GM12878 (cell line): ENCODE data around the gene GRB10. TPM values are rescaled to one million over a fixed set of nuclear protein-coding genes. Genes with fewer than 3 reads are reported as not detected.

Experiments
- ATAC-seq: fragments of 200-7000 bp; cut with Tn5 transposase; 3 replicates; pipeline ENCODE4 v1.9.1; 2020; ENCODE audit warnings: mild to moderate bottlenecking, moderate library complexity
- BruUV-seq: library from RNA; stranded (reverse); fragments of 400-500 nt; replicated peaks from 2 replicates; lab custom pipeline; 2021; lab: Mats Ljungman, UMichigan
- CTCF ChIA-PET: fragments of 300-600 bp; sonication (Branson Sonifier 250); formaldehyde crosslinking; extraction: SDS; loops from one replicate; lab custom pipeline; 2021; ENCODE audit warnings: inconsistent platforms; lab: Yijun Ruan, JAX
- POLR2A ChIA-PET: fragments of 350-600 bp; formaldehyde crosslinking; extraction: SDS; loops from one replicate; lab custom pipeline; 2021; ENCODE audit warnings: inconsistent platforms; lab: Charles Lee
- RAD21 ChIA-PET: fragments of 300-600 bp; sonication (Branson Sonifier 250); formaldehyde crosslinking; loops from one replicate; lab custom pipeline; 2023; ENCODE audit warnings: antibody characterized with exemption; ENCODE audit not compliant: unreplicated experiment; lab: Charles Lee
- SMC1A ChIA-PET: fragments of 300-600 bp; sonication (Branson Sonifier 250); formaldehyde crosslinking; loops from one replicate; lab custom pipeline; 2023; ENCODE audit not compliant: unreplicated experiment, uncharacterized antibody; lab: Charles Lee
- DNase-seq: peaks from one replicate; pipeline ENCODE4 v3.0.0-alpha.2; 2011; ENCODE audit warnings: low read depth, low spot score
- FAIRE-seq: peaks from 3 replicates; lab custom pipeline; 2011; peaks lifted over from hg19 to GRCh38; lab: Jason Lieb, UNC
- H2AFZ ChIP-seq: 2 replicates; pipeline ENCODE4 v1.6.0; 2011; ENCODE audit warnings: low read depth, low read length, control low read depth; ENCODE audit not compliant: control insufficient read depth
- H3K27ac ChIP-seq: 2 replicates; pipeline ENCODE4 v1.5.1; 2011; ENCODE audit warnings: control low read depth; ENCODE audit not compliant: control insufficient read depth, insufficient read depth
- H3K27me3 ChIP-seq, 2 experiments: replicated peaks in 1 of 2; 2 replicates each; pipeline versions ENCODE4 v1.6.0 to v1.6.1; 2011; ENCODE audit warnings: low read length in 1 of 2; ENCODE audit not compliant: control insufficient read depth in 2 of 2, insufficient read depth in 2 of 2
- H3K36me3 ChIP-seq, 2 experiments: 2 replicates each; pipeline ENCODE4 v1.5.1; 2011; ENCODE audit warnings: low read length in 1 of 2; ENCODE audit not compliant: control insufficient read depth in 2 of 2, insufficient read depth in 2 of 2
- H3K4me1 ChIP-seq: 2 replicates; pipeline ENCODE4 v1.6.1; 2011; ENCODE audit warnings: mild to moderate bottlenecking, low read length, moderate library complexity, mixed read lengths; ENCODE audit not compliant: control insufficient read depth, insufficient read depth
- H3K4me2 ChIP-seq: 2 replicates; pipeline ENCODE4 v1.6.0; 2011; ENCODE audit warnings: control low read depth; ENCODE audit not compliant: control insufficient read depth, insufficient read depth
- H3K4me3 ChIP-seq: fragments of 200-600 bp; sonication (generic); 2 replicates; pipeline ENCODE4 v1.5.1; 2016
- H3K79me2 ChIP-seq: 2 replicates; pipeline ENCODE4 v1.6.0; 2011; ENCODE audit warnings: low read length; ENCODE audit not compliant: control insufficient read depth, insufficient read depth
- H3K9ac ChIP-seq: 2 replicates; pipeline ENCODE4 v1.8.0; 2011; ENCODE audit warnings: low read length, control low read depth, mixed read lengths; ENCODE audit not compliant: control insufficient read depth, insufficient read depth
- H3K9me3 ChIP-seq: replicated peaks from 3 replicates; pipeline ENCODE4 v1.5.1; 2011; ENCODE audit warnings: mild to moderate bottlenecking, low read length; ENCODE audit not compliant: control insufficient read depth, insufficient read depth
- H4K20me1 ChIP-seq: 2 replicates; pipeline ENCODE4 v1.6.0; 2011; ENCODE audit not compliant: control insufficient read depth, insufficient read depth
- DPF2 ChIP-seq: fragments of 450-650 bp; IDR thresholded peaks from 2 replicates; pipeline ENCODE4 v1.6.1; 2017; ENCODE audit warnings: mild to moderate bottlenecking
- EZH2 ChIP-seq: IDR thresholded peaks from 2 replicates; pipeline ENCODE4 v1.6.1; 2012; ENCODE audit warnings: low read depth, mild to moderate bottlenecking, control low read depth, inconsistent platforms, low read length, borderline replicate concordance; ENCODE audit not compliant: control insufficient read depth
- MEF2B ChIP-seq: fragments of 450-650 bp; IDR thresholded peaks from 2 replicates; pipeline ENCODE4 v1.6.1; 2018; ENCODE audit warnings: mild to moderate bottlenecking, moderate library complexity; ENCODE audit not compliant: partially characterized antibody, poor library complexity, severe bottlenecking
- MXI1 ChIP-seq: fragments of 150-350 bp; IDR thresholded peaks from 2 replicates; pipeline ENCODE4 v1.6.1; 2011; ENCODE audit warnings: low read depth, mild to moderate bottlenecking, inconsistent platforms, low read length, improper control_type of control experiment
- RAD21 ChIP-seq: IDR thresholded peaks from 2 replicates; pipeline ENCODE4 v1.6.1; 2011; ENCODE audit warnings: mild to moderate bottlenecking, low read depth, low read length, moderate library complexity; ENCODE audit not compliant: insufficient read depth
- TBL1XR1 ChIP-seq: IDR thresholded peaks from 2 replicates; pipeline ENCODE4 v1.6.1; 2012; ENCODE audit warnings: low read depth, low read length, improper control_type of control experiment
- ZBED1 ChIP-seq: IDR thresholded peaks from 2 replicates; pipeline ENCODE4 v1.6.1; 2016; ENCODE audit warnings: borderline replicate concordance
- WGBS: methylation state at CpG from one replicate; pipeline ENCODE4 v1.1.6; 2016; ENCODE audit warnings: low lambda C conversion rate; ENCODE audit not compliant: insufficient replicate concordance, insufficient coverage; ENCODE audit errors: missing lambda C conversion rate; 5-methylcytosine and 5-hydroxymethylcytosine counted together
- in situ Hi-C: fragments of 300-500 bp; cut with MboI; formaldehyde crosslinking; loops from 9 replicates; pipeline ENCODE4 v1.14.3; 2018; ENCODE audit warnings: mixed read lengths
- intact Hi-C: fragments of 100-400 bp; cut with micrococcal nuclease; formaldehyde crosslinking; loops from one replicate; pipeline ENCODE4 v1.14.2; 2022; ENCODE audit not compliant: unreplicated experiment
- polyA plus RNA-seq, 11 experiments: library from polyadenylated mRNA; depleted of rRNA in 4 of 11; unstranded in 6 of 11; stranded (reverse) in 5 of 11; fragments of >200 nt; fragmentation: Nextera tagmentation in 4 of 11; fragmentation: Illumina TruSeq in 1 of 11; extraction: Ambion mirVana in 4 of 11; extraction: Trizol in 1 of 11; gene quantifications; 1 replicate in 1 of 11; 2 replicates in 10 of 11; pipeline versions ENCODE4 v1.2.1 to v1.2.3, GENCODE V29; 2011 to 2016; ENCODE audit warnings: inconsistent platforms in 2 of 11, missing spikeins in 2 of 11, low read depth in 1 of 11
- total RNA-seq, 4 experiments: library from RNA; depleted of rRNA in 3 of 4; stranded (reverse); fragments of >200 nt in 3 of 4; fragmentation: Illumina TruSeq in 1 of 4; extraction: Trizol in 1 of 4; gene quantifications; 2 replicates each; pipeline versions ENCODE4 v1.2.1 to v1.2.3, GENCODE V29; 2013 to 2021
- TF ChIP-seq, protein P1 (sequence below), 3 experiments: IDR thresholded peaks in 2 of 3; conservative IDR thresholded peaks in 1 of 3; 2 replicates each; pipeline ENCODE4 v1.5.1; 2011; ENCODE audit warnings: low read depth in 3 of 3, low read length in 3 of 3, mild to moderate bottlenecking in 3 of 3, control low read depth in 2 of 3, moderate library complexity in 2 of 3, inconsistent platforms in 1 of 3, mixed read lengths in 1 of 3; ENCODE audit not compliant: control insufficient read depth in 2 of 3, insufficient read depth in 1 of 3; ENCODE audit errors: extremely low read depth in 1 of 3
- TF ChIP-seq, protein P2 (sequence below): IDR thresholded peaks from 2 replicates; pipeline ENCODE4 v1.6.1; 2011; ENCODE audit warnings: borderline replicate concordance, low read depth, mild to moderate bottlenecking, moderate library complexity, low read length; ENCODE audit not compliant: insufficient read depth, poor library complexity, severe bottlenecking
- TF ChIP-seq, protein P3 (sequence below): fragments of 150-350 bp; IDR thresholded peaks from 2 replicates; pipeline ENCODE4 v1.6.1; 2016; ENCODE audit warnings: low read depth, low read length
- TF ChIP-seq, protein P4 (sequence below): fragments of 450-650 bp; IDR thresholded peaks from 2 replicates; pipeline ENCODE4 v1.6.1; 2014; ENCODE audit warnings: mild to moderate bottlenecking

The GRB10 gene
- total and polyA plus RNA-seq, 10 of the 15 experiments (the other 5 are each of a cell fraction or from before 2014, with no cell fraction given): 0.04 to 0.33 TPM; not detected in 8

DNA sequence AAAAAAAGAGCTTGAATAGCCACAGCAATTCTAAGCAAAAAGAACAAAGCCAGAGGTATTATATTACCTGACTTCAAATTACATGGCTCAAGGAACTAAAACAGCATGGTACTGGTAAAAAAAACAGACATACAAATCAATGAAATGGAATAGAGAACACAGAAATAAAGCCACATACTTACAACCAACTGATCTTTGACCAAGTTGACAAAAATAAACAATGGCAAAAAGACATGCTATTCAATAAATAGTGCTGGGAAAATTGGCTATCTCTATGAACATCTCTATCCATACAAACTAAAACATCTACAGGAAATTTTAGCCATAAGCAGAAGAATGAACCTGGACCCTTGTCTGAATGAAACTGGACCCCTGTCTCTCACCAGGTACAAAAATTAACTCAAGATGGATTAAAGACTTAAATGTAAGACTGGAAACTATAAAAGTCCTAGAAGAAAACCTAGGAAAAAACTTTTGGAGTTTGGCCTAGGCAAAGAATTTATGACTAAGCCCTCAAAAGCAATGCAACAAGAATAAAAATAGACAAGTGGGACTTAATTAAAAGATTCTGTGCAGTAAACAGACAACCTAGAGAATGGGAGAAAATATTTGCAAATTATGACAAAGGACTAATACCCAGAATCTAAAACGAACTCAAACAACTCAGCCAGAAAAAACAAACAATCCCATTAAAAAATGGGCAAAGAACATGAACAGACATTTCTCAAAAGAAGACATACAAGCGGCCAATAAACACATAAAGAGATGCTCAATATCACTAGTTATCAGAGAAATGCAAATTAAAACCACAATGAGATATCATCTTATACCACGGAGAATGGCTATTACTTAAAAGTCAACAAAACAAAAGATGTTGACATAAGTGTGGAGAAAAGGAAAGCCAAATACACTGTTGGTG lies 144.7 kb downstream of the GRB10 start:
- ChIA-PET CTCF (no interaction called here), RAD21 (no interaction called here)
- H3K27me3 ChIP-seq: peaks cover 1 to 3% of the 10 kb centered on the region in 2 experiments; a peak in 1 of 4 replicates
- no peak overlapping the region for H3K27ac ChIP-seq
- no TSS peak for BruUV-seq
- intact Hi-C loops: loop anchor here (10.0 kb wide), 1 partner anchor 433 kb away; no protein-coding TSS in a partner anchor
- no peaks in the 10 kb centered on the region for H3K36me3 ChIP-seq
- no peak for ATAC-seq
- no peaks in the 10 kb centered on the region for H3K79me2 ChIP-seq
- 17% methylated on average over 3 of the region's 3 CpGs for WGBS
- H3K4me1 ChIP-seq: no peaks in the 10 kb centered on the region
- H3K9me3 ChIP-seq: no peaks in the 10 kb centered on the region
- H3K4me2 ChIP-seq: no peak overlapping the region
- TF ChIP-seq MXI1: no peak
- no peak for TF ChIP-seq ZBED1
- TF ChIP-seq DPF2: no peak
- TF ChIP-seq MEF2B: no peak
- no peak for TF ChIP-seq EZH2
- no peak for TF ChIP-seq TBL1XR1
- TF ChIP-seq, protein P1, sequence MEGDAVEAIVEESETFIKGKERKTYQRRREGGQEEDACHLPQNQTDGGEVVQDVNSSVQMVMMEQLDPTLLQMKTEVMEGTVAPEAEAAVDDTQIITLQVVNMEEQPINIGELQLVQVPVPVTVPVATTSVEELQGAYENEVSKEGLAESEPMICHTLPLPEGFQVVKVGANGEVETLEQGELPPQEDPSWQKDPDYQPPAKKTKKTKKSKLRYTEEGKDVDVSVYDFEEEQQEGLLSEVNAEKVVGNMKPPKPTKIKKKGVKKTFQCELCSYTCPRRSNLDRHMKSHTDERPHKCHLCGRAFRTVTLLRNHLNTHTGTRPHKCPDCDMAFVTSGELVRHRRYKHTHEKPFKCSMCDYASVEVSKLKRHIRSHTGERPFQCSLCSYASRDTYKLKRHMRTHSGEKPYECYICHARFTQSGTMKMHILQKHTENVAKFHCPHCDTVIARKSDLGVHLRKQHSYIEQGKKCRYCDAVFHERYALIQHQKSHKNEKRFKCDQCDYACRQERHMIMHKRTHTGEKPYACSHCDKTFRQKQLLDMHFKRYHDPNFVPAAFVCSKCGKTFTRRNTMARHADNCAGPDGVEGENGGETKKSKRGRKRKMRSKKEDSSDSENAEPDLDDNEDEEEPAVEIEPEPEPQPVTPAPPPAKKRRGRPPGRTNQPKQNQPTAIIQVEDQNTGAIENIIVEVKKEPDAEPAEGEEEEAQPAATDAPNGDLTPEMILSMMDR (IDR thresholded peaks at IDR 0.05 in 2 of 3, conservative IDR thresholded peaks at IDR 0.05 in 1 of 3; ENCODE audit: control insufficient read depth in 2 of 3, extremely low read depth in 1 of 3, insufficient read depth in 1 of 3, low read depth in 3 of 3, low read length in 3 of 3): no peak
- TF ChIP-seq RAD21: no peak
- TF ChIP-seq, protein P2, sequence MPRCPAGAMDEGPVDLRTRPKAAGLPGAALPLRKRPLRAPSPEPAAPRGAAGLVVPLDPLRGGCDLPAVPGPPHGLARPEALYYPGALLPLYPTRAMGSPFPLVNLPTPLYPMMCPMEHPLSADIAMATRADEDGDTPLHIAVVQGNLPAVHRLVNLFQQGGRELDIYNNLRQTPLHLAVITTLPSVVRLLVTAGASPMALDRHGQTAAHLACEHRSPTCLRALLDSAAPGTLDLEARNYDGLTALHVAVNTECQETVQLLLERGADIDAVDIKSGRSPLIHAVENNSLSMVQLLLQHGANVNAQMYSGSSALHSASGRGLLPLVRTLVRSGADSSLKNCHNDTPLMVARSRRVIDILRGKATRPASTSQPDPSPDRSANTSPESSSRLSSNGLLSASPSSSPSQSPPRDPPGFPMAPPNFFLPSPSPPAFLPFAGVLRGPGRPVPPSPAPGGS: no peak
- TF ChIP-seq, protein P3, sequence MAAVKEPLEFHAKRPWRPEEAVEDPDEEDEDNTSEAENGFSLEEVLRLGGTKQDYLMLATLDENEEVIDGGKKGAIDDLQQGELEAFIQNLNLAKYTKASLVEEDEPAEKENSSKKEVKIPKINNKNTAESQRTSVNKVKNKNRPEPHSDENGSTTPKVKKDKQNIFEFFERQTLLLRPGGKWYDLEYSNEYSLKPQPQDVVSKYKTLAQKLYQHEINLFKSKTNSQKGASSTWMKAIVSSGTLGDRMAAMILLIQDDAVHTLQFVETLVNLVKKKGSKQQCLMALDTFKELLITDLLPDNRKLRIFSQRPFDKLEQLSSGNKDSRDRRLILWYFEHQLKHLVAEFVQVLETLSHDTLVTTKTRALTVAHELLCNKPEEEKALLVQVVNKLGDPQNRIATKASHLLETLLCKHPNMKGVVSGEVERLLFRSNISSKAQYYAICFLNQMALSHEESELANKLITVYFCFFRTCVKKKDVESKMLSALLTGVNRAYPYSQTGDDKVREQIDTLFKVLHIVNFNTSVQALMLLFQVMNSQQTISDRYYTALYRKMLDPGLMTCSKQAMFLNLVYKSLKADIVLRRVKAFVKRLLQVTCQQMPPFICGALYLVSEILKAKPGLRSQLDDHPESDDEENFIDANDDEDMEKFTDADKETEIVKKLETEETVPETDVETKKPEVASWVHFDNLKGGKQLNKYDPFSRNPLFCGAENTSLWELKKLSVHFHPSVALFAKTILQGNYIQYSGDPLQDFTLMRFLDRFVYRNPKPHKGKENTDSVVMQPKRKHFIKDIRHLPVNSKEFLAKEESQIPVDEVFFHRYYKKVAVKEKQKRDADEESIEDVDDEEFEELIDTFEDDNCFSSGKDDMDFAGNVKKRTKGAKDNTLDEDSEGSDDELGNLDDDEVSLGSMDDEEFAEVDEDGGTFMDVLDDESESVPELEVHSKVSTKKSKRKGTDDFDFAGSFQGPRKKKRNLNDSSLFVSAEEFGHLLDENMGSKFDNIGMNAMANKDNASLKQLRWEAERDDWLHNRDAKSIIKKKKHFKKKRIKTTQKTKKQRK: no peak
- TF ChIP-seq, protein P4, sequence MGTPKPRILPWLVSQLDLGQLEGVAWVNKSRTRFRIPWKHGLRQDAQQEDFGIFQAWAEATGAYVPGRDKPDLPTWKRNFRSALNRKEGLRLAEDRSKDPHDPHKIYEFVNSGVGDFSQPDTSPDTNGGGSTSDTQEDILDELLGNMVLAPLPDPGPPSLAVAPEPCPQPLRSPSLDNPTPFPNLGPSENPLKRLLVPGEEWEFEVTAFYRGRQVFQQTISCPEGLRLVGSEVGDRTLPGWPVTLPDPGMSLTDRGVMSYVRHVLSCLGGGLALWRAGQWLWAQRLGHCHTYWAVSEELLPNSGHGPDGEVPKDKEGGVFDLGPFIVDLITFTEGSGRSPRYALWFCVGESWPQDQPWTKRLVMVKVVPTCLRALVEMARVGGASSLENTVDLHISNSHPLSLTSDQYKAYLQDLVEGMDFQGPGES: no peak
- TF ChIP-seq, all 136 proteins: peak for 0
- in situ Hi-C loops: no loop called here
- no peak overlapping the region for H2AFZ ChIP-seq
- ChIA-PET POLR2A (no interaction called here), SMC1A (interaction anchor here (0.6 kb wide), 1 partner anchor 525 kb away, joined by 3 read pairs; no protein-coding TSS in a partner anchor)
- no peak for DNase-seq
- H4K20me1 ChIP-seq: no peaks in the 10 kb centered on the region
- no peak overlapping the region for H3K4me3 ChIP-seq
- no peak overlapping the region for H3K9ac ChIP-seq
- no peak for FAIRE-seq
